Germinal center (tissue), 1 donor: ENCODE measurements around the gene RPH3AL.

ENCODE experiments used
- DNase-seq: peaks from one replicate; pipeline ENCODE4 v3.0.0; 2012; ENCODE audit warnings: mixed read lengths, low spot score

Gene RPH3AL, protein sequence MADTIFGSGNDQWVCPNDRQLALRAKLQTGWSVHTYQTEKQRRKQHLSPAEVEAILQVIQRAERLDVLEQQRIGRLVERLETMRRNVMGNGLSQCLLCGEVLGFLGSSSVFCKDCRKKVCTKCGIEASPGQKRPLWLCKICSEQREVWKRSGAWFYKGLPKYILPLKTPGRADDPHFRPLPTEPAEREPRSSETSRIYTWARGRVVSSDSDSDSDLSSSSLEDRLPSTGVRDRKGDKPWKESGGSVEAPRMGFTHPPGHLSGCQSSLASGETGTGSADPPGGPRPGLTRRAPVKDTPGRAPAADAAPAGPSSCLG

DNA sequence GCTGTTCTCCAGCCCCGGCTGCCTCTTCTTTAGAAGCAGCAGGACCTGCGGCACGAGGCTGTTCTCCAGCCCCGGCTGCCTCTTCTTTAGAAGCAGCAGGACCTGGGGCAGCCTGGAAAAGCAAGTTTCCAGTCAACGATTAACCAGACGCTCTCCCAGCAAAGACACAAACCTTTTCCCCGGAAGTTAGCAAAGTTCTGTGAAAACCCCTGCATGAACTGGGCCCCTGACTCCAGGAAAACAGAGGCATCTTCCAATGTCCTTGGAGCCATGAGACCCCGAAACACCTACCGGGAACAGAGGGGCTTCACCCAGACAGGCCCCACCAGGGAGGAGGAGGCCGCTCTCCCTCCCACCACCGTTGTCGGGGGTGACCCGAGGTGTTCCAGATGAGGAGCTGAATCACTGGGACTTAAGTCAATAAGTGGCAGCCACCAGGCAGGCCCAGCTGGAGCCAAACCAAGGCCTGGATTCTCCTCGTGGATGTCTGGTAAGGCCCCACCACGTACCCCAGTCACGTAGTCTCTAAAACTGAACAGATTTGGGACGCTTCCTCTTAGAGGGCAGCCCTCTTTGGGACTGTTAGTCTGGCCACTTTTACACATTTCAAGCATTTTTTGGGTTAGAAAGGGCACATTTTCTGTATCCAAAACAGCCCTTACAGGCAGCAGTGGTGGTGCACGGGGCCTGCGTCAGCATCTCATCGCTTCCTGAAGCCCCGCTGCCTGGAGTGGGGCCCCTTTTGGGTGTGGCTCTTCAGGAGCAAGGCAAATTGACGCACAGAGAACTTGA, at the start of gene RPH3AL:
Gene RPH3AL, minus strand, starts transcription at position 387 of the 792 bp plus-strand sequence. CDS start 25,264 bp downstream, outside the sequence.
- no peak for DNase-seq

DNA sequence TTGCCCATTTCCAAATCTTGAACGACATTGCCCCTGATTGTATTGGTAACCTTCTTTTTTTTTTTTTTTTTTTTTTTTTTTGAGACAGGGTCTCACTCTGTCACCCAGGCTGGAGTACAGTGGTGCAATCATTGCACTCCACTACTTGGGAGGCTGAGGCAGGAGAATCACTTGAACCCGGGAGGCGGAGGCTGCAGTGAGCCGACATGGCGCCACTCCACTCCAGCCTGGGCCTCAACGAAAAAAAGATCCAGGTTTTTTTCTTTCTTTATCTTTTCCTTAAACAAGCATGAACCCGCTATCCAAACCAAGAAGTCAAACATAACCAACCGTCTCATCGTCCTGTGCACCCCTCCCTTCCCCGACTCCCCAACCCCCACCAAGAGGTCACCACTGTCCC, 47.6 kb upstream of the RPH3AL start:
- no peak for DNase-seq

DNA sequence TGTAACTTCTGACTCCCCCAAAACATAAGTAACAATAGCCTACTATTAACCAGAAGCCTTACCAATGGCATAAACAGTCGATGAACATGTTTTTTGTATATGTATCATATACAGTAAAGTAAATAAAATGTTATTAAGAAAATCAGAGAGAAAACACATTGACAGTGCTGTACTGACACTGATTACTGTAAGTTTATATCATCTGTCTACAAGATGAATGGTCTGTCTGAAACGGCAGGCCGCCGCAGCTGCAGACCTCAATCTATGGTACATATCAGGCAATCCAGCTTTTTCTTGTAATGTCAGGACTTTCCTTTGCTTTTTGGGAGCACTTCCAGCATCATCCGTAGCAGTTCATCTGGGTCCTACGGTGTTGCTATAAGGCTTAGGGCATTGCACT, 44.2 kb upstream of the RPH3AL start:
- no peak for DNase-seq

DNA sequence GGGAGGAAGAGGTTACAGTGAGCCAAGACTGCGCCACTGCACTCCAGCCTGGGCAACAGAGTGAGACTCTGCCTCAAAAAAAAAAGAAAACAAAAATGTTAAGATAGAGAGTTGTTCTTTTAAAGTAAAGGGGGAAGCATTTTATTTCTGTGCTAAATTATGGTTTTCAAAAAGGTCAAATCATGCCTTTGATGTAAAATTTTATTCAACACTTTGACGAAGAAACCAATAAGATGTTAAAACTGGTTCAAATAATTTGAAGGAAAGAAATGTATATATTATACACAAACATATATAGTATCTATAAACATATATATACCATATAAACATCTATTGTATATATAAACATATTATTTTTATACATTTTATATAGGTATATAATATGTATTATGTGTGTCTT, 43.4 kb upstream of the RPH3AL start:
- no peak for DNase-seq

DNA sequence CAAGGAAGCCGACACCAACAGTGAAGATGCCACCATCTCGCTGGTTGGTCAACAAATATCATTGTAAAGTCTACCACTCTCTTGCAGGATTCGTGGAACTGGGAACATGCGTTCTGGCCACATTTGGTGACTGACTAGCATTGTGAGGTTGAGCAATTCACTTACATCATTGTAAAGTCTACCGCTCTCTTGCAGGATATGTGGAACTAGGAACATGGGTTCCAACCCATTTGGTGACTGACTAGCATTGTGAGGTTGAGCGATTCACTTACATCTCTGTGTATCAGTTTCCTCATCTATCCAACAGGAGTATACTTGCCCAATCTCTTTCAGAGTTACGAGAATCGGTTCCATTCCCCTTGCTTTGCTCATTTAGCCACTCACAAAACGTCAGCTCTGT, 42.6 kb upstream of the RPH3AL start:
- DNase-seq = no peak

DNA sequence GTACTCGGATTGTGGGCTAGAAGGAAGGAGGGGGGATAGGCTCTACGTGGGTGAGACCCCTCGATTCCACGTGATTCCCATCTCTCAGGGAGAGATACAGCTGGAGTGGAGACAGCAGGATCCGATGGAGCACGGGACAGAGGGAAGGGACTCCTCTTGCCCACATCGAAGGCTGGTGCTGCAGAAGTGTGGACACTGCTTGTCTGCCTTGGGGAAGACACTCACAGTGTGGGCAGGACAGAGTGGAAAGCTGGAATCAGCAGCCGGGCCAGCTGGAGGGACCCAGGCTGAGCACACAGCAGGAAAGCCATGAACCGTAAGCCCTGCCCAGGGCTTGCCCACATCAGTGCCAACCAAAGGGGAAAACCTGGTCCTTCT, 42.1 kb upstream of the RPH3AL start:
- DNase-seq = no peak

DNA sequence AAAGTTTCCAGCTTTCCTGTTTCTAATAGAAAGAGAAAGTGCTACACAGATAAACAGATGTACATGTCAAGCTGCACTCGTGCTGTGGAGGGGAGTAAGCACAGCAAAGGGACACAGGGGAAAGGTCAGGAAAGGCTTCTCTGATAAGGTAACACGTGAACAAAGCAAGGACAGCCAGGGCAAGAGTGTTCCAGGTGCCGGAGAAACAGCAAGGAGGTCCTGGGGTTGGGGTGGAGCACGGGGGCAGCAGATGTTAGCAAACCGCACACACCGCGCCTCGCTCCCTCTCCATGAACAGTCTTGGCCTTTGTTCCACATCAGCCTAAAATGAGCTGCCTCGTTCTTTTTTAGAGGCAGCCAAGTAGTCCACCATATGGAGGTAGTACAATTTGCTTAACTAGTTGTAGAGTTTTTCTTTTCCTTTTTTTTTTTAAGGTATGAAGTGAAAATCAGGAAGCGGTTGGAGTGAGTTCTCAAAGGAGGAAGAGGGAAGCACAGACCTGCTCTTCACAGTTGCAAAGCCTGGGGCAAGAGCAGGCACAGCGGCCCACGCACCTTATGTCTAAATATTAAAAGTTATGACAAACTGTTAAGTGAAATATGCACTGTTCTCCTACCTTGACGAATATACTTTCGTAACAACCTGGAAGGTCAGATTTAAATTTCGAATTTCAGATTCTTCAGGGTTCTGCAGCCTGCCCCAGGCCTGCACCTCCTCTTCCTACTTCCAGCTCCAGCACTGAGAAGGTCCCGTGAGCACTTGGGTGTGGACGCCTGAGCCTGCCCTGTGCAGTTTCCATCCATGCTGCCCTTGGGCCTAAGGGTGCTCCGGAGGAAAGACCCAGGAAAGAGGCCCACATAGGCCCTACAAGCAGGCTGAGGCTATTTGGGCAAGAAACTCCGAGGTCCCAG, 41.5 kb upstream of the RPH3AL start:
- DNase-seq = no peak

DNA sequence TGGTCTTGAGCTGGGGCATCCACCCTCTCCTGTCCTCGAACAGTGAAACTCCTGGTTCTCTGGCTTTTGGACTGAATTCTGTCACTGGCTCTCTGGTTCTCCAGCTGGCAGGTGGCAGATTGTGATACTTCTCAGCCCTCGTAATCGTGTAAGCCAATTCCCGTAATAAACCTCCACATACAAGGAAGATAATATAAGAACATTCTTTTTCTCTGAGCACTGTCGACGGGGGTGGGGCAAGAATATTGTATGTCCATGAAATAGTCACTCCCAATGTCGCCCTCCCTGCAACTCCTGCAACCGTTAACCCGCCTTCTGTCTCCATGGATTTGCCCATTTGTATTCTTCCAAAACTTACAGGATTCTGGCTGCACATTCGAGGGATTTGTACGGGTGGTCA, 39.2 kb upstream of the RPH3AL start:
- DNase-seq = no peak

DNA sequence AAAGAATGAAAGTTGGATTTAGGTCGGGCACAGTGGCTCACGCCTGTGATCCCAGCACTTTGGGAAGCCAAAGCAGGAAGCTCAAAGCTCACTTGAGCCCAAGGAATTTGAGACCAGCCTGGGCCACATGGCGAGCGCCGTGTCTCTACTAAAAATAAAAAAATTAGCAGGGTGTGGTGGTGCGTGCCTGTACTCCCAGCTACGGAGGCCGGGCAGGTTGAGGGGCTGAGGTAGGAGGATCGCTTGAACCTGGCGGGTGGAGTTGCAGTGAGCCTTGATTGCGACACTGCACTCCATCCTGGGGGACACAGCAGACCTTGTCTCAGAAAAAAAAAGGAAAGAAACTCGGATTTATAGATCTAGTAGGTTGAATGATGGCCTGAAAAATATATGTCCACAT, 37.4 kb upstream of the RPH3AL start:
- no peak for DNase-seq

DNA sequence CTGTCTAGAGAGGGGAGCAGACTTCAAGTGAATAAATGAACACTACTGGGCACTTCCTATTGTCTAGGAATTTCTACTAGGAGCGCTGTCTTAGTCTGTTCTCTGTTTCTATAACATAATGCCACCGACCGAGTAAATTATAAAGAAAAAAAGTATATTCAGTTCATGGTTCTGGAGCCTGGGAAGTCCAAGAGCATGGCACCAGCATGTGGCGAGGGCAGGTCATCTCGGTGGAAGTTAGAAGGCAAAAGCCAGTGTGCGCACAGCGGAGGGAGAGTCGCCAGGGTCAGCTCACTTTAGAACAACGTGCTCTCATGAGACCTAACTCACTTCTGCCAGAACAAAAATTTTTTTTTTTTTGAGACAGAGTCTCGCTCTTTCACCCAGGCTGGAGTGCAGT, 35.5 kb upstream of the RPH3AL start:
- DNase-seq = no peak

DNA sequence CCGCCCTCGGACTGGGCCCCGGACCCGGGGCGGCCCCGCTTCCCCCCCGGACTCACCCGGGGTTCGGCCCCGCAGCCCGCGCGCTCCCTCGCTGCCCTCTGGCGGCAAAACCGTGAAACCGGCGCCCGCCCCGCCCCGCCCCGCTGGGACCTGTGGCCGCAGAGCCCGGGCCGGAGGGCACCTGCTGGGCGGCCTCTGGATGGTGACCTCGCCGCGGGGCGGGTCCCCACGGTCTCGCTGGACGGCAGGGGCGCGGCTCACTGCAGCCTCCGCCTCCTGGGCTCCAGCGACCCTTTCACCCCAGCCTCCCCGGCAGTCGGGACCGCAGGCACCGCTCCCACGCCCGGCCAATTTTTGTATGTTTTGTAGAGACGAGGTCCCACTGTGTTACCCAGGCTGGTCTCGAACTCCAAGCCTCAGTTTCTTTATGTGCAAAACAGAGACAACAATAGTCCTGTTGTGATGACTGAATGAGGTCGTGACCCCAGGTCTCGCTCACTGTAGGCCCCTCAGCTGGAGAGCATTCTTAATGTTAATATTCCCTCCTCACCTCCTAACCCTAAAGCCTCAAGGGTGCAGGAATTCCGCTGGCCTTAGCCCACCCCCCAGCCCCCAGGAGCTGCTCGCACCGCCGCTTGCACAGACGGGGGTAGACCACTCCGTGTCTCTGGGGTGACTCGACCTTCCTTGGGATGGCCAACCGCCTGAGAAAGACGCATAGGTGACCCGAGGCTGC, 33.7 kb upstream of the RPH3AL start:
- peak; percentile 86 for DNase-seq

DNA sequence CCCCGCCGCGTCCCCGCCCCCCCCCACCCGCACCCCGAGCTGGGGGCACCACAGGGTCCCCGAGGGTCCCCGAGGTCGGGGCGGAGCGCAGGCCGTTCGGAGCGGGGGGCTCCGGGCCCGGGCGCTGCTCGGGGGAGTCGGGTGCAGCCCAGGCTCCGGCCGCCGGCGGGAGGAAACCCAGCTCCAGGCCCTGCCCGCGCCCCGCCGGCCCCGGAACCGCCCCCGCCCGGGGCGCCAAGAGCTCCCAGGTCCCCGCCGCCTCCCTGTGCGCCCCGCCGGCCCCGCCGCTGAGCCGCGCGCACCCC, 33.2 kb upstream of the RPH3AL start:
- DNase-seq = no peak

DNA sequence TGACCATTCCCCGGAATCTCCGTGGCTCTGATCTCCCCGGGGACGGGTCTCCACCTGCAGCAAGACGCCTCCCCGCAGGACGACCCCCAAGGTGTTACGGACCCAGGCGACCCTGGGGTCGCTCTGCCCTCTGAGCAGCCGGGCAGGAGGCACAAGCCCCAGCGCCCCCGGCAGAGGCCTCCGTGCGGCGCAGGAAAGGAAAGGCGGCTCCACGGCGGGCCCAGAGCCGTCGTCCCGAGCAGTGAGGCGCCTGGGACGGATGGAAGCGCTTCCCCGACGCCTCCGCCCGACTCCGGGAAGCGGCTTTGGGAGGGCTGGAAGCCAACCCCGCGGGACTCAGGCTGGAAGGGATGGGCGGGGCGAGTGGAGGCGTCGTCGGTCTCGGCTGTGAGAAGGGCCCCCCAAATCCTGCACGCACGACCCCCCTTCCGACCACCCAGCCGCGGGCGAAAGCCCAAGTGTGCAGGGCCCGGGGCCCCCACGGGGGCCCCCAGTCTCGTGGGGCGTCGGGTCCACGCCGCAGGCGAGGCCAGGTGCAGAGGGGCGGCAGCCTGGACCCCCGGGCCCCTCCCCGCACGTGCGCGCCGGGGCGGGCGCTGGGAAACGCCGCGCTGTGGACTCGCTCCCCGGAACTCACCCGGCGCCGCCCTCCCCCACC, 32.7 kb upstream of the RPH3AL start:
- peak; percentile 21 for DNase-seq

DNA sequence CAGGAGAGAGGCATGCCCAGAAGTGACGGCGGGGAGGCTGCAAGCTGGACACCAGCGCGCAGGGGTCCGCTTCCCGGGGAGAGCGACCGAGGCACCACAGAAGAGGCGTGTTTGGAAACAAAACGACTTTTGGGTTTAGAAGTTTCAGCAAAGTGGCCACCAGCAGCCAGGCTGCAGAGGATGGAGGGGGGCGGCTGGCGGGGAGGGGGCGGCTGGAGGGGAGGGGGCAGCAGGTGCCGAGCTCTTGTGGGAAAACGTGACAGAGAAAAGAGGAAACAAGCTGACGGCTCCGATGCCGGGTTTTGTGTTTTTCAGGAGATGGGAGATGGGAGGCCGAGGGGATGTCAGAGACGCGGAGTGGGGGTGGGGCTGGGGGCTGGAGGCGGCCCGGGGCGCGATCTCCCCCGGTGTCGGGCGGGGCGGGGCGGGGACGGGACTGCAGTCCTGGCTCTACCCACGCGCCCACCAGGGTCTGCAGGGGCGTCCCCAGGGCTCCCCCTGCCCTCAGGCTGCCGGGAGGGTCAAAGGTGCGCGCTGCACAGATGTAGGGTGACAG, 32.1 kb upstream of the RPH3AL start:
- DNase-seq = no peak

DNA sequence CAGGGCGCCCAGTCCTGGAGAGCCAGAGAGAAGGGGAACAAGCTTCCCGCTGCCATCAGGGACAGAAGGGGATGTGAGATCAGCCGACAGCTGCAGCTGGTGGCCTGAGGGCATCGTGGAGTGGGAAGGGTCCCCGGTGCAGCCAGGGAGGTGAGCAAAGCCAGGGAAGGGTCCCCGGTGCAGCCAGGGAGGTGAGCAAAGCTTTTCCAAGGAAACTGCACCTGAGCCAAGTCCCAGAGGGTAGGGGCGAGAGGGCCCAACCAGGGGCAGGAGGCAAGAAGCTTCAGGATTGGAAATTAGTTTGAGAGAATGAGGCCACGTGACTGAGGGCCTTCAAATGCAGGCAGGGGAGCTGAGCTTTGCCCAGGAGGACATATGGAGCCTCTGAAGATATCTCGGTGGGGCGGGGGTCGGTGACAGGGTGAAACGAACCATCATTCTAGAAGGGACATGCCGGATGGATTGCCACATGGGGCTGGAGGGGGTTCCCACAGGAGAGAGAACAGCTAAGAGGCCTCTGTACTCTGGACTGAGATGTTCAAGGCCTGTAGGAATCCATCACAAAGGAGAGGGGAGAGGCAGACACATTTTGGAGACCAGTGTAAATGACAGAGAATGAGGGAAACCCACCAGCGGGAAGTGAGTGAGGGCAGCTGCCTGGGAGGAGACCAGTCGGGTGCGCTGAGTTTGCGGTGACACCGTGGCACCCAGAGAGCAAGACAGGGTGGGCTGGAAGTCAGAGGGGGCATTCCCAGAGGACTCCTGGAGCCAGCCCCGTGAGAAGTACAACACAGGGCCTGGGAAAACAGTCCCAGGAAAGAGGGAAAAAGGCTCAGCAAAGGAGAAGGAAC, 31.4 kb upstream of the RPH3AL start:
- DNase-seq = no peak

DNA sequence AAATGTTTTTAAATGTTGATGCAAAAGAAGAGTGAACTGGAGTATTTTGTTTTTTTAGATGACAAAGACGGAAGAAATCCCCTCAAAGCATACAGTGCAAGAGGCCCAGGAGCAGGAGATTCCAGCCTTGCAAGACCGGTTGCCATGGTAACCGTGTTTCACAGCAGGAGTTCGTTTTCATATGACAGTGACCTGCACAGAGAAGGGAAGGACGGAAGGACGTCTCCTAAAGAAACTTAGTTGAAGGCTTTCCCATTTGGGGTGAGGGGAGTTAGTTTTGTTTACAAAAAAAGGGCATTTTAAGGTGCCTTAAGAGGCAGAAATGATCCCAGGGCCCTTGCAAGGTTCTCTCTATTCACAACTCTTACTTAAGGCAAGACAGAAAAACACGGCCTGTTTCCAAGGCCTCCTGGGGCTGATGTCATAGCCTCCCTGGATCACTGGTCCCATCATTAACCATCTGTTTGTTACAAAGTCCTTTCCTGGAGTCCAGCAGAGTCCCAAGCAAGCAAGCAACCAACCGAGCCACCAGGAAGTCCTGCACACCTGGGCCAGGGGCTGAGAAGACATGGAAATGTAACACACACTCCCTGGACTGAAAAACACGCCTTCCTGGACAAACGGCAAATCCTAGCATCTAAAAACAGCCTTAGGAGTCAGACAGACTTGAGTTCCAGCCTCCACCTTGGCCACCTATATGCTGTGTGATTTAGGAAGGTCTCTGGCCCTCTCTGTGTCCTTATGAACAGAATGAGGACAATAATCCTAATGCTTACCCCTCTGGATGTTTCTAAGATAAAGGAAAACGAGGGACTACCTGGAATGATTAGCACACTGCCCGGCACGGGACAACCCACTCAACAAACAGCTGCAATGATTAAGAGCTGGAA, 30.3 kb upstream of the RPH3AL start:
- no peak for DNase-seq

DNA sequence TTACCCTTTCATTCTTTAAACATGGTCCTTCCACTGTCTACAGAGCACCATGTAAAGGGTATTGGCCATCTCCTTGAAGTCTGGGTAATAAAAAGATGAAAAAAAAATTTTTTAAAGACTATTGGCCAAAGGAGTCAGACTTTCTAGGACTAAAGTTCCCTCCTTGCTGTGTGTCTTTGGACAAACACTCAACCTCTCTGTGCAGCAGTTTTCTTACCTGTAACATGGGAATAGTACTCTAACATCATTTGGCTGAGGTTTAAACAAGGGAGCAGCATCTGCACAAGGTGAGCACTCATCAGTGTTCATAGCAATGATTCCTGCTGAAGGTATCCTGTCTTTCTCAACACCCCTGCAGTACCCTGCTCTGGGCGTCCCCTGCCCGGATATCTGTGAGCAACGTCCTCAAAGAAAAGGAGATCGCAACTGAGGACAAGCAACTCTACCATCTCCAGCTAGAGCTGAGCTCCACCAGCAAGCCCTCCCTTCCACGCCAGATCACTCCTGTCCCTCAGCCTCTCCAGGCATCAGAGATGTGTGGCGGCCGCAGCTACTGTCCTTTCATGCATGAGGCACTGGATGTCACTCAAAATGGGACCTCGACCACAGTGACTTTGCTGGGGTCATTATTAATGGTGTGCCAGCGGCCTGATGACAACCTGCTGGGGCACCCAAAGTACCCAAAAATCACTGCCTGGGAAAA, 29.5 kb upstream of the RPH3AL start:
- no peak for DNase-seq

DNA sequence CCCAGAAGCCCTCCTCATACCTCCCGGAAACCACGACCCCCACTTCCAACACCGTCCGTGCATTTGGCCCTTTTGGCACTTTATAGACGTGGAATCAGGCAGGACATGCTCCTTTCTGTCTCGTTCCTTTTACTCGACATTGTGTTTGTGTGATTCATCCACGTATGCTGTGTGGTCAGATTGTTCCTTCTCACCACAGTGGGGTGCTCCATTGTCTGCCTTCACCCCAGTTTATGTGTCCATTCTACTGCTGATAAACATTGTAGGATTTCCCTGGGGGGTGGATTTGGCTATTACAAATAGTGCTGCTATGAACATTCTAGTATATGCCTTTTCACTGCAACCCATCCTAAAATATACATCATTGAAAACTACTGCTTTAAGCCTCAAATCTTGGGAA, 28.9 kb upstream of the RPH3AL start:
- DNase-seq = no peak
